HG03432 (cell line): ENCODE measurements around the gene PAN3.
"Not testable (repeated sequence)": the region's sequence is repeated elsewhere in the genome, so short reads cannot be mapped to it uniquely, and the experiment has no call there.

ENCODE experiments used
- ATAC-seq: cut with Tn5 transposase; IDR thresholded peaks from one replicate; pipeline ENCODE4 v1.9.1; 2021; ENCODE audit warnings: mild to moderate bottlenecking, moderate library complexity; ENCODE audit not compliant: unreplicated experiment

PAN3 gene

GRCh38 chr13:28131646-28132045 is 6.7 kb upstream of the PAN3 start:
- no peak for ATAC-seq

- ATAC-seq, result no peak
These were observed 1.4 kb upstream of the PAN3 start for GRCh38 chr13:28136916-28137315.

- ATAC-seq, result peak; percentile 4
These were observed 749 bp upstream of the PAN3 start for GRCh38 chr13:28137596-28137995.

- peak; percentile 54 for ATAC-seq
These were observed 568 bp downstream of the PAN3 start for GRCh38 chr13:28138756-28139470.

- no peak for ATAC-seq
These were observed 2.2 kb downstream of the PAN3 start for GRCh38 chr13:28140433-28141125.

- ATAC-seq, result not testable (repeated sequence)
These were observed 3.2 kb downstream of the PAN3 start for GRCh38 chr13:28141542-28141941.

GRCh38 chr13:28145049-28145448 is 6.7 kb downstream of the PAN3 start:
- no peak for ATAC-seq

GRCh38 chr13:28147495-28147894 is 9.2 kb downstream of the PAN3 start:
- ATAC-seq, result no peak

- ATAC-seq, result no peak
These were observed 20.7 kb downstream of the PAN3 start for GRCh38 chr13:28159057-28159456.

- no peak for ATAC-seq
These were observed 23.0 kb downstream of the PAN3 start for GRCh38 chr13:28161370-28161769.

GRCh38 chr13:28163587-28163986 is 25.2 kb downstream of the PAN3 start:
- ATAC-seq, result no peak

GRCh38 chr13:28166257-28166656 is 27.9 kb downstream of the PAN3 start:
- ATAC-seq, result no peak

- ATAC-seq, result no peak
These were observed 32.9 kb downstream of the PAN3 start for GRCh38 chr13:28171266-28171665.

GRCh38 chr13:28172947-28173346 is 34.6 kb downstream of the PAN3 start:
- no peak for ATAC-seq

GRCh38 chr13:28173793-28174192 is 35.4 kb downstream of the PAN3 start:
- no peak for ATAC-seq

GRCh38 chr13:28177327-28177726 is 39.0 kb downstream of the PAN3 start:
- ATAC-seq, result no peak

GRCh38 chr13:28177877-28178276 is 39.5 kb downstream of the PAN3 start:
- ATAC-seq, result no peak

GRCh38 chr13:28179974-28180373 is 41.6 kb downstream of the PAN3 start:
- ATAC-seq, result no peak

- ATAC-seq, result no peak
These were observed 43.1 kb downstream of the PAN3 start for GRCh38 chr13:28181413-28181812.

GRCh38 chr13:28185256-28185655 is 46.9 kb downstream of the PAN3 start:
- ATAC-seq, result no peak

- no peak for ATAC-seq
These were observed 60.7 kb downstream of the PAN3 start for GRCh38 chr13:28199089-28199488.

- ATAC-seq, result no peak
These were observed 65.7 kb downstream of the PAN3 start for GRCh38 chr13:28204043-28204442.
